CD14-positive monocyte (primary cell): ENCODE measurements around the gene ADIG. TPM values are rescaled to one million over a fixed set of nuclear protein-coding genes. Genes with fewer than 3 reads are reported as not detected.

Source experiments
- DNase-seq, 3 donors: peaks; one replicate each; pipeline ENCODE4 v3.0.0-alpha.2; 2011 to 2022
- H2AFZ ChIP-seq: 2 replicates; pipeline ENCODE4 v1.6.0; 2012; ENCODE audit warnings: mild to moderate bottlenecking, low read depth, low read length, inconsistent platforms; ENCODE audit not compliant: insufficient read depth, poor library complexity, severe bottlenecking
- H3K27ac ChIP-seq, 2 donors: 1 replicate in 1 of 2; 2 replicates in 1 of 2; pipeline ENCODE4 v1.5.1; 2012 to 2013; ENCODE audit warnings: low read length in 2 of 2, control low read depth in 1 of 2, inconsistent platforms in 1 of 2, low read depth in 1 of 2, mild to moderate bottlenecking in 1 of 2
- H3K27me3 ChIP-seq, 2 donors: one replicate each; pipeline versions ENCODE4 v1.6.0 to v1.6.1; 2011 to 2013; ENCODE audit warnings: low read length in 2 of 2; ENCODE audit not compliant: control insufficient read depth in 2 of 2, insufficient read depth in 2 of 2
- H3K36me3 ChIP-seq, 2 donors: replicated peaks in 1 of 2; 1 replicate in 1 of 2; 2 replicates in 1 of 2; pipeline versions ENCODE4 v1.5.1 to v1.6.1; 2012 to 2013; ENCODE audit warnings: low read length in 2 of 2, control low read depth in 1 of 2, inconsistent platforms in 1 of 2, mild to moderate bottlenecking in 1 of 2; ENCODE audit not compliant: insufficient read depth in 2 of 2, control insufficient read depth in 1 of 2
- H3K4me1 ChIP-seq, 2 donors: 1 replicate in 1 of 2; 2 replicates in 1 of 2; pipeline versions ENCODE4 v1.5.1 to v1.6.1; 2012 to 2013; ENCODE audit warnings: low read length in 2 of 2, control low read depth in 1 of 2, inconsistent platforms in 1 of 2, mild to moderate bottlenecking in 1 of 2, moderate library complexity in 1 of 2; ENCODE audit not compliant: insufficient read depth in 2 of 2, control insufficient read depth in 1 of 2
- H3K4me2 ChIP-seq: replicated peaks from 2 replicates; pipeline ENCODE3; 2012; ENCODE audit warnings: low read length, moderate library complexity, mild to moderate bottlenecking; ENCODE audit not compliant: poor library complexity, severe bottlenecking; ENCODE audit errors: extremely low read depth
- H3K4me3 ChIP-seq, 3 experiments: fragments of 200-600 bp in 1 of 3; sonication (generic) in 1 of 3; replicated peaks in 1 of 3; 1 replicate in 2 of 3; 2 replicates in 1 of 3; pipeline ENCODE4 v1.5.1; 2011 to 2013; ENCODE audit warnings: low read length in 3 of 3, mild to moderate bottlenecking in 3 of 3, control low read depth in 2 of 3, low read depth in 2 of 3, inconsistent platforms in 1 of 3, moderate library complexity in 1 of 3
- H3K79me2 ChIP-seq: 2 replicates; pipeline ENCODE4 v1.6.0; 2012; ENCODE audit warnings: mild to moderate bottlenecking, control low read depth, inconsistent platforms, low read length, moderate library complexity; ENCODE audit not compliant: insufficient read depth
- H3K9ac ChIP-seq: 2 replicates; pipeline ENCODE4 v1.6.0; 2017; ENCODE audit warnings: low read length, mild to moderate bottlenecking; ENCODE audit not compliant: insufficient read depth, poor library complexity, severe bottlenecking
- H3K9me3 ChIP-seq, 2 donors: replicated peaks in 1 of 2; 1 replicate in 1 of 2; 2 replicates in 1 of 2; pipeline versions ENCODE4 v1.5.1 to v1.6.1; 2012 to 2013; ENCODE audit warnings: low read length in 2 of 2, control low read depth in 1 of 2; ENCODE audit not compliant: control insufficient read depth in 1 of 2, insufficient read depth in 1 of 2
- H4K20me1 ChIP-seq: 2 replicates; pipeline ENCODE4 v1.6.0; 2012; ENCODE audit warnings: mild to moderate bottlenecking, low read length, control low read depth, moderate library complexity; ENCODE audit not compliant: insufficient read depth
- H3K27ac Mint-ChIP-seq, 7 donors: one replicate each; pipeline ENCODE4 v1.8.0; 2020; ENCODE audit warnings: mild to moderate bottlenecking in 7 of 7, mixed read lengths in 7 of 7, moderate library complexity in 6 of 7, inconsistent platforms in 2 of 7
- H3K27me3 Mint-ChIP-seq, 3 donors: one replicate each; pipeline ENCODE4 v1.8.0; 2021 to 2022; ENCODE audit warnings: low read depth in 3 of 3, mild to moderate bottlenecking in 3 of 3, mixed read lengths in 3 of 3, moderate library complexity in 3 of 3, inconsistent platforms in 1 of 3
- H3K36me3 Mint-ChIP-seq, 2 donors: one replicate each; pipeline ENCODE4 v1.8.0; 2020; ENCODE audit warnings: mixed read lengths in 2 of 2, inconsistent platforms in 1 of 2, mild to moderate bottlenecking in 1 of 2
- H3K4me1 Mint-ChIP-seq: one replicate; pipeline ENCODE4 v1.8.0; 2020; ENCODE audit warnings: mild to moderate bottlenecking, mixed read lengths
- H3K4me3 Mint-ChIP-seq, 2 donors: one replicate each; pipeline ENCODE4 v1.8.0; 2020; ENCODE audit warnings: mild to moderate bottlenecking in 2 of 2, mixed read lengths in 2 of 2, moderate library complexity in 1 of 2
- H3K9me3 Mint-ChIP-seq, 7 donors: one replicate each; pipeline ENCODE4 v1.8.0; 2020 to 2022; ENCODE audit warnings: mixed read lengths in 7 of 7, mild to moderate bottlenecking in 6 of 7, moderate library complexity in 6 of 7, inconsistent platforms in 2 of 7
- WGBS: methylation state at CpG from one replicate; pipeline ENCODE4 v1.1.5; 2013; ENCODE audit warnings: missing lambda C conversion rate; ENCODE audit not compliant: insufficient coverage; 5-methylcytosine and 5-hydroxymethylcytosine counted together
- intact Hi-C, 2 donors: fragments of 100-400 bp; cut with micrococcal nuclease; formaldehyde crosslinking; loops; one replicate each; pipeline versions ENCODE4 v1.15.0 to v1.15.1; 2023
- polyA plus RNA-seq, 3 donors: library from polyadenylated mRNA; depleted of rRNA in 1 of 3; unstranded in 2 of 3; stranded (reverse) in 1 of 3; fragments of 300-500 nt in 2 of 3; fragments of >200 nt in 1 of 3; fragmentation: Illumina TruSeq in 2 of 3; gene quantifications; 1 replicate in 2 of 3; 2 replicates in 1 of 3; pipeline ENCODE4 v1.2.3, GENCODE V29; 2012 to 2021
- TF ChIP-seq, protein P1 (sequence below): fragments of 200-600 bp; IDR thresholded peaks from one replicate; pipeline ENCODE4 v1.8.0; 2022; ENCODE audit warnings: antibody characterized with exemption, mild to moderate bottlenecking

ADIG gene
- polyA plus RNA-seq, 3 donors = not detected

DNA sequence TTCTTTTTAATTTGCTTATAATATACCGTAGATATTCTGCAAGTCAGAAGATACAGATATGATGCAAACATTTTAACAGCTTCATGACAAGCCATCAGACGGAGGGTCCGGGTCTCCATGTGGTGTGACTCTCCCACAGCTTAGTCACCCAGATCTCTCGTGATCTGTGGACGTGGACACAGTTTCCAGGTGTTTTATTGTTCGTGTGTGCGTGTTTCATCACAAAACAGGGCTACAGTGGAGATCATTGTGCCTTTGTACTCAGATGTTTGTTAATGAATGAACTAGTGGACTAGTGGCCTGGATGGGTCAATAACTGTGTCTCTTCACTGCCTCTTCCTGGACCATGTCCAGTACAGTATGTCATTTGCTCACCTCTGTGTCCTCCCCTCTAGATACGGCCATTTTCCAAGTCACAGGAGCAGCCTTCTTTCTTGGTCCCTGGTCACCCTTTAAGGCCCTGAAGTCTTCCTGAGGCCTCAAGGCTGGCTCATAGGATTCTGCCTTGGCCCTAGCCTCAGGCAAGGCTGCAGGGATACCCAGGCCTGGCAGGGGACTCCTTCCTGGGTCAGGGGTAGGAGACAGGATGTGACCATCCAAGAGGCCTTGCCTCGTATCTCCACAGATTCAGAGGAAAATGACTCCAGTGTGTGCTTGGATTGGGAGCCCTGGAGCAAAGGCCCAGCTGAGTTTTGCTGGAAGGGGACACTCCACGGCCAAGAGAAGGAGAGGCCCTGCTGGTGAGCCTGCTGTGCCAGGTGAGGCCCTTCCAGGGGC is 4.6 kb downstream of the ADIG start:
- Histone ChIP-seq H2AFZ (no peak overlapping the region), H3K4me2 (no peak overlapping the region), H3K4me1 (no peaks in the 10 kb centered on the region), H3K79me2 (no peaks in the 10 kb centered on the region), H3K4me3 (no peak overlapping the region), H4K20me1 (no peaks in the 10 kb centered on the region), H3K9me3 (no peaks in the 10 kb centered on the region), H3K9ac (no peak overlapping the region), H3K27ac (no peak overlapping the region), H3K36me3 (no peaks in the 10 kb centered on the region), H3K27me3 (no peaks in the 10 kb centered on the region)
- Mint-ChIP-seq H3K36me3 (no peaks in the 10 kb centered on the region), H3K27ac (no peak overlapping the region), H3K4me1 (no peaks in the 10 kb centered on the region), H3K9me3 (no peaks in the 10 kb centered on the region), H3K27me3 (peaks cover 4 to 10% (median 6%) of the 10 kb centered on the region in 3 donors), H3K4me3 (no peak overlapping the region)
- intact Hi-C loops = no loop called here
- no peak for DNase-seq
- TF ChIP-seq, protein P1, sequence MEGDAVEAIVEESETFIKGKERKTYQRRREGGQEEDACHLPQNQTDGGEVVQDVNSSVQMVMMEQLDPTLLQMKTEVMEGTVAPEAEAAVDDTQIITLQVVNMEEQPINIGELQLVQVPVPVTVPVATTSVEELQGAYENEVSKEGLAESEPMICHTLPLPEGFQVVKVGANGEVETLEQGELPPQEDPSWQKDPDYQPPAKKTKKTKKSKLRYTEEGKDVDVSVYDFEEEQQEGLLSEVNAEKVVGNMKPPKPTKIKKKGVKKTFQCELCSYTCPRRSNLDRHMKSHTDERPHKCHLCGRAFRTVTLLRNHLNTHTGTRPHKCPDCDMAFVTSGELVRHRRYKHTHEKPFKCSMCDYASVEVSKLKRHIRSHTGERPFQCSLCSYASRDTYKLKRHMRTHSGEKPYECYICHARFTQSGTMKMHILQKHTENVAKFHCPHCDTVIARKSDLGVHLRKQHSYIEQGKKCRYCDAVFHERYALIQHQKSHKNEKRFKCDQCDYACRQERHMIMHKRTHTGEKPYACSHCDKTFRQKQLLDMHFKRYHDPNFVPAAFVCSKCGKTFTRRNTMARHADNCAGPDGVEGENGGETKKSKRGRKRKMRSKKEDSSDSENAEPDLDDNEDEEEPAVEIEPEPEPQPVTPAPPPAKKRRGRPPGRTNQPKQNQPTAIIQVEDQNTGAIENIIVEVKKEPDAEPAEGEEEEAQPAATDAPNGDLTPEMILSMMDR = no peak
- 89% methylated on average over 8 of the region's 10 CpGs for WGBS

DNA sequence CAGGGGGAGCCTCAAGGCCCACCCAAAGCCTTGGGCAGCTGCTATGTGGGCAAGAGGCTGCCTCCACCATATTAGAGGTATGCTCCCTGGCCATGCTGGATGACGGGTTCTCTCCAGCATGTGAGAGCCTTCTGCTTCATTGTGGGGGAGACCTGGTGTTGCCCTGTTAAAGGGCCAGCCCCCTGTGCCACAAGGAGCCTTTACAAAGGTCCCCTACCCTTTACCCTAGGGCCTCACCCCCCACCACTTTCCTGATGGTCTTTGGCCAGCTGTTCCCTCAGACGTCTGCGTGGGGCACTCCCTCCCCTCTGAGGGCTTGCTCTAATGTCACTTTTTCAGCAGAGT is 5.2 kb downstream of the ADIG start:
- H3K79me2 ChIP-seq = no peaks in the 10 kb centered on the region
- no peak overlapping the region for H3K4me2 ChIP-seq
- H3K4me1 ChIP-seq = no peaks in the 10 kb centered on the region
- Mint-ChIP-seq H3K27ac (no peak overlapping the region), H3K36me3 (no peaks in the 10 kb centered on the region), H3K9me3 (no peaks in the 10 kb centered on the region), H3K27me3 (peaks cover 2 to 8% (median 6%) of the 10 kb centered on the region in 3 donors), H3K4me1 (no peaks in the 10 kb centered on the region), H3K4me3 (no peak overlapping the region)
- H3K27me3 ChIP-seq = no peaks in the 10 kb centered on the region
- no peak overlapping the region for H2AFZ ChIP-seq
- no peaks in the 10 kb centered on the region for H3K36me3 ChIP-seq
- no peak overlapping the region for H3K27ac ChIP-seq
- no peak overlapping the region for H3K4me3 ChIP-seq
- no peaks in the 10 kb centered on the region for H3K9me3 ChIP-seq
- no peaks in the 10 kb centered on the region for H4K20me1 ChIP-seq
- DNase-seq = no peak
- 83% methylated on average over 3 of the region's 3 CpGs for WGBS
- intact Hi-C loops = no loop called here
- TF ChIP-seq, protein P1 = no peak
- H3K9ac ChIP-seq = no peak overlapping the region
